ENCODE measurements around the gene TMSB10.

TMSB10 gene

GRCh38 chr2:84879584-84880394 is 25.7 kb upstream of the TMSB10 start:
- peak; percentile 43 for DNase-seq

GRCh38 chr2:84880395-84880644 is 25.1 kb upstream of the TMSB10 start:
- DNase-seq = no peak

- DNase-seq = peak; percentile 65
Observed at GRCh38 chr2:84880645-84881521, 24.6 kb upstream of the TMSB10 start, which contains the start of gene TRABD2A. TRABD2A (minus strand) TSS chr2:84881084; CDS start chr2:84881039, 45 bp downstream.

- peak; percentile 77 for DNase-seq
Observed at GRCh38 chr2:84881581-84882413, 23.7 kb upstream of the TMSB10 start.

- DNase-seq = no peak
Observed at GRCh38 chr2:84882414-84882738, 23.1 kb upstream of the TMSB10 start.

- no peak for DNase-seq
Observed at GRCh38 chr2:84882775-84883550, 22.5 kb upstream of the TMSB10 start.

- no peak for DNase-seq
Observed at GRCh38 chr2:84884449-84884848, 21.0 kb upstream of the TMSB10 start.

- DNase-seq = no peak
Observed at GRCh38 chr2:84885111-84885510, 20.3 kb upstream of the TMSB10 start.

GRCh38 chr2:84886791-84887190 is 18.7 kb upstream of the TMSB10 start:
- DNase-seq = no peak

GRCh38 chr2:84888401-84889276 is 16.8 kb upstream of the TMSB10 start:
- DNase-seq = no peak

- no peak for DNase-seq
Observed at GRCh38 chr2:84889332-84889731, 16.1 kb upstream of the TMSB10 start.

GRCh38 chr2:84891355-84892010 is 14.0 kb upstream of the TMSB10 start:
- no peak for DNase-seq

- no peak for DNase-seq
Observed at GRCh38 chr2:84894131-84894586, 11.3 kb upstream of the TMSB10 start.

GRCh38 chr2:84894758-84895520 is 10.5 kb upstream of the TMSB10 start:
- DNase-seq = no peak

- no peak for DNase-seq
Observed at GRCh38 chr2:84896567-84896966, 8.9 kb upstream of the TMSB10 start.

GRCh38 chr2:84897773-84898172 is 7.7 kb upstream of the TMSB10 start:
- no peak for DNase-seq

GRCh38 chr2:84899304-84900204 is 5.9 kb upstream of the TMSB10 start:
- no peak for DNase-seq

- DNase-seq = no peak
Observed at GRCh38 chr2:84900971-84901370, 4.5 kb upstream of the TMSB10 start.
